Measurements from ENCODE around the gene STX11.

STX11 gene

DNA sequence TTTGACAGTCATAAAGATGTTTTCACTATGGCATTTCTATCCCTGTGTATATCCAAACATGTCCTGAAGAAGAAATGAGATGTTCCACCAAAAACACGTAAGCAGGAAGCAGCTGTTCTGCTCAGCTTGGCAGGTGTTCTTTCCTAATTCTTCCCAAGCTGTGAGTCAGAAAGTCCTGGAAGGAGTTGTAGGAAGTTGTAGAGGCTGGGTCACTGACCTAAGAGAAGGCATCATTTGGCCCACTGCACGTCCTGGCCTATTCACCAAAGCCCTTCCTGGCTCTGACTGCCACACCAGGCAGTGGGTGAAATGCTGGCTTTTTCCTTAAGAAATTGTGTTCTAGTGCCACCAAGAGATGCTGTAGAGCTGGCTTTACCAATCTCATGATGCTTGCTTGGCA, 40.3 kb downstream of the STX11 start:
- no peak overlapping the region for H3K4me3 ChIP-seq (ENCODE audit: low read depth, low read length)
- TF ChIP-seq, protein P1, sequence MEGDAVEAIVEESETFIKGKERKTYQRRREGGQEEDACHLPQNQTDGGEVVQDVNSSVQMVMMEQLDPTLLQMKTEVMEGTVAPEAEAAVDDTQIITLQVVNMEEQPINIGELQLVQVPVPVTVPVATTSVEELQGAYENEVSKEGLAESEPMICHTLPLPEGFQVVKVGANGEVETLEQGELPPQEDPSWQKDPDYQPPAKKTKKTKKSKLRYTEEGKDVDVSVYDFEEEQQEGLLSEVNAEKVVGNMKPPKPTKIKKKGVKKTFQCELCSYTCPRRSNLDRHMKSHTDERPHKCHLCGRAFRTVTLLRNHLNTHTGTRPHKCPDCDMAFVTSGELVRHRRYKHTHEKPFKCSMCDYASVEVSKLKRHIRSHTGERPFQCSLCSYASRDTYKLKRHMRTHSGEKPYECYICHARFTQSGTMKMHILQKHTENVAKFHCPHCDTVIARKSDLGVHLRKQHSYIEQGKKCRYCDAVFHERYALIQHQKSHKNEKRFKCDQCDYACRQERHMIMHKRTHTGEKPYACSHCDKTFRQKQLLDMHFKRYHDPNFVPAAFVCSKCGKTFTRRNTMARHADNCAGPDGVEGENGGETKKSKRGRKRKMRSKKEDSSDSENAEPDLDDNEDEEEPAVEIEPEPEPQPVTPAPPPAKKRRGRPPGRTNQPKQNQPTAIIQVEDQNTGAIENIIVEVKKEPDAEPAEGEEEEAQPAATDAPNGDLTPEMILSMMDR (IDR thresholded peaks at IDR 0.05; ENCODE audit: low read depth, low read length) = no peak

DNA sequence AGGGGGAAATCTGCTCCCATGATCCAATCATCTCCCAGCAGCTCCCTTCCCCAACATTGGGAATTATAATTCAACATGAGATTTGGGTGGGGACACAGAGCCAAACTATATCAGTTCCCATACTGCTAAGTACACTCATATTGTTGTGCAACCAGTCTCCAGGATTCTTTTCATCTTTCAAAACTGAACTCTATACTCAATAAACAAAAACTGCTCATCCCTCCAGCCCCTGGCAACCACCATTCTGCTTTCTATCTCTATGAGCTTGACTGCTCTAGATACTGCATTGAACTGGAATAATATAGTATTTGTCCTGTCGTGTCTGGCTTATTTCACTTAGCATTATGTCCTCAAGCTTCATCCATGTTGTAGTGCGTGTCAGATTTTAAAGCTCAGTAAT, 42.9 kb downstream of the STX11 start:
- TF ChIP-seq, protein P1 (IDR thresholded peaks at IDR 0.05; ENCODE audit: low read depth, low read length) = no peak
- no peak overlapping the region for H3K4me3 ChIP-seq (ENCODE audit: low read depth, low read length)

DNA sequence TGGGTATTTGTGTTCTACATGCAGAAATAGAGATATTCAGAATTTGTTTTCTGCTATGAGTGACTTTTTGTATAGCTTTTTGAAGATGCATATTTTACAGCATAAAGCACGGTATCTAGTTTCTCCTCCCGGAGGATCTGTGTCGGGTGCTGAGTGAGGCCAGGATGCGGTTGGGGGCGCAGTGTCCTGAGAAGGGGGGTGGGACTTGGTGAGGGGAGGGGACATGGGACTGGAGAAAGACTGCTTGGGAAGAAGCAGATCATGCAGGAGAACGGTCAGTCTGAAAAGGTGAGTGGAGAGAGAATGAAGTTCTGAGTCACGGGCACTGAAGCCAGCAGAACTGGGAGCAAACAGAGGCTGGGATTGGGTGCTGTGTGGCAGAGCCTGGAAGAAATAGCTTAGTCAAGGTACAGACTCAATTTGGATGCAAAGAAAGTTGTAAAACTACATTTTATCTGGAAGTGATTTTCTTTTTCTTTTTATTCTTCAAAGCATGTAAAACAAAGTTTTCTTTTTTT, 44.0 kb downstream of the STX11 start:
- TF ChIP-seq, protein P1 (IDR thresholded peaks at IDR 0.05; ENCODE audit: low read depth, low read length) = no peak
- no peak overlapping the region for H3K4me3 ChIP-seq (ENCODE audit: low read depth, low read length)

DNA sequence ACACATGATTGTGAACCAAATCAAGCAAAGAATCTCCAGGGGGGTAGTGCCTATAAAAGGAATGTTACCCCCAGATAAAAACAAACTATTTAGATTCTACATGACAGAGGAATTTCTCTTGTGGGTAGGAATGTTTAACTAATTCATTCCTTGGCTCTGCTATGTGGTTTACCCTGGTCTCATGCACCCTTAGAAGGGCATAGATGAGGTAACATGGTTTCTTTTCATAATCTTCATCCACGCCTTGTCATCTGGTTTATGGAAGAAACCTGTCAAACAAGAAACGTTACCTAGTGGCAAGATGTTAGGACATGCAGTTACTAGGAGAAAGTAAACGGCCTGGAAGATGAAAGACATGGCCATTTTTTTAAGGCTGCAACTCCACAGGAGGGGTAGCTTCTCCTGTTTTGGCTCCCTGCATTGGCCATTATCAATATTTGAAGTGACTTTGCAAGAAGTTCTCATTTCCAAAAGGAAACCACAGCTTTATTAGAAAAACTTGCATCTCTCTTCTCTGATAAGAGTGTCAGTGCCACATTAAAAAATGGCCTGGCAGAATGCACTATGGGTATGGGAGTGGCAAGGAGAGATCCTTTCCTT, 45.5 kb downstream of the STX11 start:
- no peak overlapping the region for H3K4me3 ChIP-seq (ENCODE audit: low read depth, low read length)
- TF ChIP-seq, protein P1 (IDR thresholded peaks at IDR 0.05; ENCODE audit: low read depth, low read length) = no peak

DNA sequence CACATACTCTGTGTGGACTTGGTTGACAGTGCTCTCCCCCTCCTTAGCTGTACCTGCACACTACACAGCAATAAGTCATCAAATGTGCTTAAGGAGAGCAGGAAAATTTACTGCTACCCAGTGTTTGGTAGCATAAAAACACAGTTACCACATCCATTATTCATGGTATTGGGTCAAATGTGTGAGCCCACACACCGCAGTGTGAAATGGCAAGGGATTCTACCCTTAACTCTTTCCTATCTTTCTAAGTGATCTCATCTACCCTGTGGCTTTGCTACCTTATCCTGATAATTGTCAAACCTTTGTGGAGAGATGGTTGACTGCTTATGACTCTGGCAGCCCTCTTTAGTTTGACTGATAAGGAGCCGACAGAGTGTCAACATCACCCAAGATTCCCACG, 47.6 kb downstream of the STX11 start:
- TF ChIP-seq, protein P1 (IDR thresholded peaks at IDR 0.05; ENCODE audit: low read depth, low read length) = no peak
- no peak overlapping the region for H3K4me3 ChIP-seq (ENCODE audit: low read depth, low read length)

DNA sequence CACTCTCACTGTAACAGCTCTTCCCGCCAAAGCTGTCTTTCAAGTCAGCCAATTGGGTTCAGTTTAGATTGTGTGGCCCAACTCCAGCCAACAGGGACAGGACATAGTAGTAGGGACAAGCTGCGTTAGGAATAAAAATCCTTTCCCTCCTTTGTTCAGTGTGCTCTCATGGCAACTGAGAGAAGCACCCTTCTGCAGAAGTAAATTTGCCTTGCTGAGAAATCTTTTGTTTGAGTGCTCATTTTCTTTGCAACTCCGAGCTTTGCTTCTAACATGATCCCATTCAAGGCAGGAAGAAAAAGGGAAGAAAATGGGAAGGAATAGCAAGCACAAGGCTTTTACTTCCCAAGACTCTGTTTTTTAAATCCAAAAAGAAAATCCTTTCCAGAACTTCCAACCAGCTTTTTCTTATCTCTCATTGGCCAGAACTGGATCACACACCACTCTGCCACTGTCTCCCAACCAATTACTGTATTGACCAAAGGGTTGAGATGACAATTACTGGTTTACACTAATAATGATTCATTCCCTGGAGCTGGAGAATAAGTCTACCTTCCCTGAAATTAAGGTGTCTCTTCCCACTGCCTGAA, 52.7 kb downstream of the STX11 start:
- no peak overlapping the region for H3K4me3 ChIP-seq (ENCODE audit: low read depth, low read length)
- TF ChIP-seq, protein P1 (IDR thresholded peaks at IDR 0.05; ENCODE audit: low read depth, low read length) = no peak

DNA sequence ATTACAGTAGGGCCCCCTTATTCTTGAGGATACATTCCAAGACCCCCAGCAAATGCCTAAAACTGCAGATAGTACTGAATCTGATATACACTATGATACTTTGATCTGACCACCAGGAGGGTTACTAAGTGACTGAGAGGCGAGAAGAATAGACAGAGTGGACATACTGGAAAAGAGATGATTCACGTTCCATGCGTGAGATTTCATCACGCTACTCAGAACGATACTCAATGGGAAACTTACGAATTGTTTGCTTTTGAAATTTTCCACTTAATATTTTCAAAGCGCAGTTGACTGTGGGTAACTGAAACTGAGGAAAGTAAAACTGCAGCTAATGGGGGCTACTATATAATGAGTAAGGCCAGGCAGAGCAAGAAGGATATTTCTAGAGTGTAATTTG, 60.8 kb downstream of the STX11 start:
- TF ChIP-seq, protein P1 (IDR thresholded peaks at IDR 0.05; ENCODE audit: low read depth, low read length) = no peak
- no peak overlapping the region; the same call in 1 of the 2 replicates for H3K4me3 ChIP-seq (ENCODE audit: low read depth, low read length)
